DOHH2 (cell line): Measurements from ENCODE around the gene BCL2A1.

Source experiments
- EZH2phosphoT487 ChIP-seq: fragments of 200-600 bp; sonication (generic); IDR thresholded peaks from 2 replicates; pipeline ENCODE4 v1.6.1; 2017; ENCODE audit warnings: borderline replicate concordance, mild to moderate bottlenecking, antibody characterized with exemption, low read length, moderate library complexity, mixed read lengths
- TF ChIP-seq, protein P1 (sequence below): fragments of 200-600 bp; sonication (generic); IDR thresholded peaks from one replicate; pipeline ENCODE4 v1.5.1; 2014; ENCODE audit warnings: antibody characterized with exemption, mild to moderate bottlenecking, low read depth, low read length; ENCODE audit not compliant: poor library complexity, severe bottlenecking

DNA sequence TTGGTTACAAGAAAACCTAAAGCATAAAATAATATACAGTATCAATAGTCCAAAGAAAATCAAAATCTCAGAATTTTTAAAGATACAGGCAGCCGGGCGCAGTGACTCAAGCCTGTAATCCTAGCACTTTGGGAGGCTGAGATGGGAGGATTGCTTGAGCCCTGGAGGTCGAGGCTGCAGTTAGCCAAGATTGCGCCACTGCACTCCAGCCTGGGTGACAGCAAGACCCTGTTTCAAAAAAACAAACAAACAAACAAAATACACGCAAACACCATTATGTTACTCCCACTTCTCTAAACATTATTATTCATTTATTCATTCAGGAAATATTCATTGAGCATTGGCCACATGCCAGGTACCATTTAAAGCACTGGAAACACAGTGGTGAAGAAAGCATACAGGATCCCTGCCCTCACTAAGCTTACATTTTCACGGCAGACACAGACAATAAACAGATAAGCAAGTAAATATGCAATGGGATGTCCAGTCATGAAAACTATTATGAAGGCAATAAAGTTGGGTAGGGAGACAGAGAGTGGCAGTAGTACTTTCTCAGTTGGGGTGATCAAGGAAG is 6.7 kb downstream of the BCL2A1 start:
- TF ChIP-seq, protein P1, sequence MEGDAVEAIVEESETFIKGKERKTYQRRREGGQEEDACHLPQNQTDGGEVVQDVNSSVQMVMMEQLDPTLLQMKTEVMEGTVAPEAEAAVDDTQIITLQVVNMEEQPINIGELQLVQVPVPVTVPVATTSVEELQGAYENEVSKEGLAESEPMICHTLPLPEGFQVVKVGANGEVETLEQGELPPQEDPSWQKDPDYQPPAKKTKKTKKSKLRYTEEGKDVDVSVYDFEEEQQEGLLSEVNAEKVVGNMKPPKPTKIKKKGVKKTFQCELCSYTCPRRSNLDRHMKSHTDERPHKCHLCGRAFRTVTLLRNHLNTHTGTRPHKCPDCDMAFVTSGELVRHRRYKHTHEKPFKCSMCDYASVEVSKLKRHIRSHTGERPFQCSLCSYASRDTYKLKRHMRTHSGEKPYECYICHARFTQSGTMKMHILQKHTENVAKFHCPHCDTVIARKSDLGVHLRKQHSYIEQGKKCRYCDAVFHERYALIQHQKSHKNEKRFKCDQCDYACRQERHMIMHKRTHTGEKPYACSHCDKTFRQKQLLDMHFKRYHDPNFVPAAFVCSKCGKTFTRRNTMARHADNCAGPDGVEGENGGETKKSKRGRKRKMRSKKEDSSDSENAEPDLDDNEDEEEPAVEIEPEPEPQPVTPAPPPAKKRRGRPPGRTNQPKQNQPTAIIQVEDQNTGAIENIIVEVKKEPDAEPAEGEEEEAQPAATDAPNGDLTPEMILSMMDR = no peak
- TF ChIP-seq EZH2phosphoT487 = no peak
